K562 (cell line): Measurements from ENCODE around the gene RNASEH1. TPM values are rescaled to one million over a fixed set of nuclear protein-coding genes. Genes with fewer than 3 reads are reported as not detected.

ENCODE experiments used
- ADNP ChIP-seq: fragments of 200-800 bp; sonication (Bioruptor generic); IDR thresholded peaks from 2 replicates; pipeline ENCODE4 v1.6.1; 2016; ENCODE audit warnings: missing genetic modification characterization, missing compliant biosample characterization
- AFF4 ChIP-seq: sonication (generic); formaldehyde crosslinking; IDR thresholded peaks from 2 replicates; pipeline ENCODE4 v1.8.0; 2023; ENCODE audit warnings: mild to moderate bottlenecking, missing genetic modification reagents
- ATF6 ChIP-seq: sonication (generic); formaldehyde crosslinking; IDR thresholded peaks from 2 replicates; pipeline ENCODE4 v1.4.0; 2020; ENCODE audit warnings: mild to moderate bottlenecking, missing genetic modification reagents
- CTCF ChIP-seq, 3 experiments: IDR thresholded peaks in 2 of 3; conservative IDR thresholded peaks in 1 of 3; 2 replicates each; pipeline ENCODE4 v1.5.1; 2011 to 2012; ENCODE audit warnings: low read length in 3 of 3, mild to moderate bottlenecking in 3 of 3, control low read depth in 2 of 3, improper control_type of control experiment in 1 of 3, inconsistent platforms in 1 of 3, low read depth in 1 of 3, mixed read lengths in 1 of 3, moderate library complexity in 1 of 3; ENCODE audit not compliant: insufficient read depth in 2 of 3
- E2F3 ChIP-seq: fragments of 250-450 bp; sonication (Bioruptor Pico); IDR thresholded peaks from 2 replicates; pipeline ENCODE4 v1.4.0; 2020; ENCODE audit warnings: mild to moderate bottlenecking
- HBP1 ChIP-seq: fragments of 450-650 bp; formaldehyde crosslinking; IDR thresholded peaks from 2 replicates; pipeline ENCODE4 v1.4.0; 2022; ENCODE audit warnings: missing genetic modification characterization
- HNRNPL ChIP-seq: fragments of 200-400 bp; formaldehyde crosslinking; IDR thresholded peaks from 2 replicates; pipeline ENCODE4 v1.6.1; 2017; ENCODE audit warnings: low read depth, mild to moderate bottlenecking, low read length
- LEF1 ChIP-seq: fragments of 450-650 bp; IDR thresholded peaks from 2 replicates; pipeline ENCODE4 v1.6.1; 2016; ENCODE audit warnings: mild to moderate bottlenecking
- MIER1 ChIP-seq: fragments of 450-650 bp; IDR thresholded peaks from 2 replicates; pipeline ENCODE4 v1.6.1; 2016; ENCODE audit warnings: antibody characterized with exemption, mild to moderate bottlenecking, low read depth
- PHF21A ChIP-seq: fragments of 450-650 bp; IDR thresholded peaks from 2 replicates; pipeline ENCODE4 v1.6.1; 2017; ENCODE audit warnings: low read depth, borderline replicate concordance
- PML ChIP-seq: IDR thresholded peaks from 2 replicates; pipeline ENCODE4 v1.6.1; 2012; ENCODE audit warnings: low read length, inconsistent platforms
- RCOR1 ChIP-seq, 2 experiments: IDR thresholded peaks; 2 replicates each; pipeline ENCODE4 v1.6.1; 2012; ENCODE audit warnings: low read depth in 2 of 2, low read length in 2 of 2, borderline replicate concordance in 1 of 2, improper control_type of control experiment in 1 of 2
- SNRNP70 ChIP-seq: fragments of 200-400 bp; formaldehyde crosslinking; optimal IDR thresholded peaks from 2 replicates; pipeline ENCODE3; 2017; ENCODE audit warnings: low read depth, low read length
- TGIF2 ChIP-seq: sonication (generic); formaldehyde crosslinking; IDR thresholded peaks from 2 replicates; pipeline ENCODE4 v1.8.1; 2022; ENCODE audit warnings: mild to moderate bottlenecking, missing genetic modification reagents, moderate library complexity
- THRA ChIP-seq: fragments of 450-650 bp; IDR thresholded peaks from 2 replicates; pipeline ENCODE4 v1.6.1; 2017; ENCODE audit warnings: mild to moderate bottlenecking, moderate library complexity
- ZNF589 ChIP-seq: fragments of 200-800 bp; sonication (Bioruptor generic); IDR thresholded peaks from 2 replicates; pipeline ENCODE4 v1.6.1; 2016; ENCODE audit warnings: low read depth, missing genetic modification characterization, missing compliant biosample characterization
- polyA plus RNA-seq, 8 experiments: library from polyadenylated mRNA; depleted of rRNA in 4 of 8; stranded (reverse) in 5 of 8; unstranded in 3 of 8; fragments of >200 nt; fragmentation: Nextera tagmentation in 2 of 8; fragmentation: Illumina TruSeq in 1 of 8; extraction: Ambion mirVana in 2 of 8; extraction: Trizol in 1 of 8; gene quantifications; 2 replicates each; pipeline versions ENCODE4 v1.2.1 to v1.2.3, GENCODE V29; 2011 to 2014; ENCODE audit warnings: inconsistent platforms in 1 of 8, missing spikeins in 1 of 8
- total RNA-seq, 7 experiments: library from RNA; depleted of rRNA in 6 of 7; stranded (reverse); fragments of >200 nt in 6 of 7; fragmentation: Illumina TruSeq in 2 of 7; extraction: Trizol in 2 of 7; gene quantifications; 2 replicates each; pipeline versions ENCODE4 v1.2.1 to v1.2.3, GENCODE V29; 2011 to 2021; ENCODE audit warnings: low replicate concordance in 1 of 7

RNASEH1 gene
- total and polyA plus RNA-seq, 9 of the 15 experiments (the other 6 are each of a cell fraction or from before 2014, with no cell fraction given), result 25.7 to 47.5 (median 42.8) TPM

GRCh38 chr2:3519255-3520205 lies 38.6 kb downstream of the RNASEH1 start, which contains the start of gene ADI1 (continued):
- TF ChIP-seq SNRNP70 (no peak), AFF4 (CRISPR knock-in tag) (peak; percentile 85; the same call in 1 of the 2 replicates), PML (peak; percentile 48; the same call in 1 of the 2 replicates), HBP1 (CRISPR knock-in tag) (peak; percentile 84; the same call in 1 of the 2 replicates), E2F3 (CRISPR knock-in tag) (0 out of 2 replicates have a peak, but pooled peaks have one; percentile 10), ADNP (tag) (no peak), THRA (no peak), MIER1 (no peak), HNRNPL (0 out of 2 replicates have a peak, but pooled peaks have one; percentile 41), TGIF2 (CRISPR knock-in tag) (no peak), ZNF589 (CRISPR knock-in tag) (no peak), CTCF (IDR thresholded peaks at IDR 0.05 in 2 of 3, conservative IDR thresholded peaks at IDR 0.05 in 1 of 3; ENCODE audit: insufficient read depth in 2 of 3, low read depth in 1 of 3, low read length in 3 of 3) (no peak), RCOR1 (IDR thresholded peaks at IDR 0.05; ENCODE audit: borderline replicate concordance in 1 of 2, low read depth in 2 of 2, low read length in 2 of 2) (no peak), LEF1 (no peak), PHF21A (no peak), ATF6 (CRISPR knock-in tag) (peak; percentile 95)
